Adrenal gland (tissue), 5 donors: ENCODE results near the gene IFNL1.

Source experiments
- CTCF ChIP-seq, 6 experiments: fragments of 450-650 bp in 4 of 6; fragments of 200-600 bp in 2 of 6; sonication (generic) in 1 of 6; IDR thresholded peaks; 1 replicate in 5 of 6; 2 replicates in 1 of 6; pipeline versions ENCODE4 v1.5.1 to v1.8.0; 2016 to 2021; ENCODE audit warnings: antibody characterized with exemption in 6 of 6, mild to moderate bottlenecking in 2 of 6, moderate library complexity in 1 of 6
- POLR2A ChIP-seq, 2 donors: fragments of 450-650 bp; IDR thresholded peaks; one replicate each; pipeline ENCODE4 v1.6.1; 2017; ENCODE audit warnings: antibody characterized with exemption in 2 of 2, mild to moderate bottlenecking in 2 of 2, moderate library complexity in 1 of 2
- donor health status: DM: no; HTN: no; CAD: no.

- no peak for TF ChIP-seq CTCF (IDR thresholded peaks at IDR 0.05)
- TF ChIP-seq POLR2A (IDR thresholded peaks at IDR 0.05), result no peak
Observed at GRCh38 chr19:39334444-39334976, 38.3 kb downstream of the IFNL1 start.
